ENCODE results near the gene IRF9.

The IRF9 gene

GRCh38 chr14:24132061-24132685, 28.9 kb upstream of the IRF9 start:
- DNase-seq, result no peak

- no peak for DNase-seq
Observed at GRCh38 chr14:24132976-24133375, 28.1 kb upstream of the IRF9 start.

- no peak for DNase-seq
Observed at GRCh38 chr14:24133735-24134134, 27.3 kb upstream of the IRF9 start.

GRCh38 chr14:24135584-24135833, 25.6 kb upstream of the IRF9 start:
- no peak for DNase-seq

- DNase-seq, result peak; percentile 85
Observed at GRCh38 chr14:24135834-24136683, 25.0 kb upstream of the IRF9 start, which contains the start of gene PSME1. TSS of gene PSME1 (plus strand) at chr14:24136194. CDS start at chr14:24136263, 69 bp downstream.

- DNase-seq, result no peak
Observed at GRCh38 chr14:24136684-24137528, 24.2 kb upstream of the IRF9 start.

- DNase-seq, result no peak
Observed at GRCh38 chr14:24137529-24138395, 23.3 kb upstream of the IRF9 start.

- DNase-seq, result no peak
Observed at GRCh38 chr14:24138396-24139271, 22.4 kb upstream of the IRF9 start.

GRCh38 chr14:24139272-24139934, 21.7 kb upstream of the IRF9 start:
- DNase-seq, result no peak

GRCh38 chr14:24141097-24141880, 19.8 kb upstream of the IRF9 start, which contains the start of gene EMC9:
TSS of gene EMC9 (minus strand) at chr14:24141591. CDS start at chr14:24141304, 287 bp downstream.
- peak; percentile 99 for DNase-seq

- DNase-seq, result peak; percentile 88
Observed at GRCh38 chr14:24143511-24143910, 17.6 kb upstream of the IRF9 start.

- DNase-seq, result no peak
Observed at GRCh38 chr14:24144451-24144850, 16.6 kb upstream of the IRF9 start.

- no peak for DNase-seq
Observed at GRCh38 chr14:24145219-24145618, 15.8 kb upstream of the IRF9 start.

GRCh38 chr14:24145690-24146452, 15.2 kb upstream of the IRF9 start:
- peak; percentile 71 for DNase-seq

GRCh38 chr14:24146453-24146977, 14.6 kb upstream of the IRF9 start, which contains the start of gene PSME2:
TSS of gene PSME2 (minus strand) at chr14:24146610. CDS start at chr14:24146581, 29 bp downstream.
- DNase-seq, result peak; percentile 98

- peak; percentile 99 for DNase-seq
Observed at GRCh38 chr14:24146978-24147760, 13.9 kb upstream of the IRF9 start, which contains the start of gene RNF31. TSS of gene RNF31 (plus strand) at chr14:24147498. CDS start at chr14:24147699, 201 bp downstream.

- DNase-seq, result no peak
Observed at GRCh38 chr14:24147761-24148428, 13.2 kb upstream of the IRF9 start.
